SK-N-SH treated with all-trans-retinoic acid at 6 μM for 48 hours (cell line): Measurements from ENCODE around the gene GRIK5.

ENCODE experiments used
- ATAC-seq: fragments of 200-7000 bp; cut with Tn5 transposase; 3 replicates; pipeline ENCODE4 v1.9.1; 2020; ENCODE audit warnings: mild to moderate bottlenecking, moderate library complexity
- ARNTL ChIP-seq: fragments of 450-650 bp; formaldehyde crosslinking; IDR thresholded peaks from 2 replicates; pipeline ENCODE4 v1.5.0; 2020; ENCODE audit warnings: low read depth, mild to moderate bottlenecking, moderate library complexity, borderline replicate concordance
- BACH2 ChIP-seq: fragments of 250-450 bp; sonication (Bioruptor Pico); IDR thresholded peaks from 2 replicates; pipeline ENCODE4 v1.9.0; 2021; ENCODE audit warnings: mild to moderate bottlenecking, borderline replicate concordance
- CREB5 ChIP-seq: fragments of 250-450 bp; sonication (Bioruptor Pico); IDR thresholded peaks from 2 replicates; pipeline ENCODE4 v1.5.1; 2020; ENCODE audit warnings: low read depth, mild to moderate bottlenecking, moderate library complexity
- CSDC2 ChIP-seq: fragments of 250-450 bp; sonication (Bioruptor Pico); IDR thresholded peaks from 2 replicates; pipeline ENCODE4 v1.5.0; 2020; ENCODE audit warnings: mild to moderate bottlenecking, moderate library complexity
- ESRRG ChIP-seq: fragments of 250-450 bp; sonication (Bioruptor Pico); IDR thresholded peaks from 2 replicates; pipeline ENCODE4 v1.6.1; 2021; ENCODE audit warnings: mild to moderate bottlenecking
- GLIS3 ChIP-seq: fragments of 250-450 bp; sonication (Bioruptor Pico); IDR thresholded peaks from 2 replicates; pipeline ENCODE4 v1.5.0; 2020; ENCODE audit warnings: mild to moderate bottlenecking, moderate library complexity
- OSR1 ChIP-seq: fragments of 250-450 bp; sonication (Bioruptor Pico); IDR thresholded peaks from 2 replicates; pipeline ENCODE4 v1.8.0; 2022; ENCODE audit warnings: moderate library complexity, mild to moderate bottlenecking, inconsistent platforms
- PATZ1 ChIP-seq: fragments of 250-450 bp; sonication (Bioruptor Pico); IDR thresholded peaks from 2 replicates; pipeline ENCODE4 v1.8.0; 2020; ENCODE audit warnings: mild to moderate bottlenecking, moderate library complexity, borderline replicate concordance
- POU6F1 ChIP-seq: fragments of 250-450 bp; sonication (Bioruptor Pico); IDR thresholded peaks from 2 replicates; pipeline ENCODE4 v1.8.0; 2021; ENCODE audit warnings: low read depth, mild to moderate bottlenecking, moderate library complexity, borderline replicate concordance
- PPARA ChIP-seq: fragments of 250-450 bp; sonication (Bioruptor Pico); IDR thresholded peaks from 2 replicates; pipeline ENCODE4 v1.5.0; 2020; ENCODE audit warnings: mild to moderate bottlenecking, borderline replicate concordance
- RARB ChIP-seq: fragments of 250-450 bp; sonication (Bioruptor Pico); IDR thresholded peaks from 2 replicates; pipeline ENCODE4 v1.8.0; 2021; ENCODE audit warnings: mild to moderate bottlenecking, moderate library complexity
- SNAI2 ChIP-seq: fragments of 250-450 bp; sonication (Bioruptor Pico); IDR thresholded peaks from 2 replicates; pipeline ENCODE4 v1.5.0; 2020; ENCODE audit warnings: mild to moderate bottlenecking, moderate library complexity
- TOX ChIP-seq: fragments of 250-450 bp; sonication (Bioruptor Pico); IDR thresholded peaks from 2 replicates; pipeline ENCODE4 v1.8.0; 2021; ENCODE audit warnings: mild to moderate bottlenecking, moderate library complexity, borderline replicate concordance
- ZC3H10 ChIP-seq: fragments of 250-450 bp; sonication (Bioruptor Pico); IDR thresholded peaks from 2 replicates; pipeline ENCODE4 v1.5.1; 2021; ENCODE audit warnings: mild to moderate bottlenecking, moderate library complexity
- ZFP3 ChIP-seq: fragments of 250-450 bp; sonication (Bioruptor Pico); IDR thresholded peaks from 2 replicates; pipeline ENCODE4 v1.5.0; 2020; ENCODE audit warnings: mild to moderate bottlenecking, moderate library complexity
- ZFP30 ChIP-seq: fragments of 450-650 bp; formaldehyde crosslinking; IDR thresholded peaks from 2 replicates; pipeline ENCODE4 v1.5.0; 2022; ENCODE audit warnings: mild to moderate bottlenecking, moderate library complexity
- ZNF565 ChIP-seq: fragments of 450-650 bp; formaldehyde crosslinking; conservative IDR thresholded peaks from 2 replicates; pipeline ENCODE4 v1.5.0; 2020; ENCODE audit warnings: low read depth, mild to moderate bottlenecking, moderate library complexity
- ZNF70 ChIP-seq: fragments of 450-650 bp; formaldehyde crosslinking; IDR thresholded peaks from 2 replicates; pipeline ENCODE4 v1.5.0; 2020; ENCODE audit warnings: mild to moderate bottlenecking, moderate library complexity
- ZNF8 ChIP-seq: fragments of 450-650 bp; formaldehyde crosslinking; IDR thresholded peaks from 2 replicates; pipeline ENCODE4 v1.5.0; 2020; ENCODE audit warnings: mild to moderate bottlenecking, moderate library complexity
- TF ChIP-seq, protein P1 (sequence below): fragments of 250-450 bp; sonication (Bioruptor Pico); IDR thresholded peaks from 2 replicates; pipeline ENCODE4 v1.5.0; 2020; ENCODE audit warnings: mild to moderate bottlenecking, moderate library complexity
- TF ChIP-seq, protein P2 (sequence below): fragments of 250-450 bp; sonication (Bioruptor Pico); IDR thresholded peaks from 2 replicates; pipeline ENCODE4 v1.5.1; 2021; ENCODE audit warnings: mild to moderate bottlenecking, moderate library complexity

The GRIK5 gene

DNA sequence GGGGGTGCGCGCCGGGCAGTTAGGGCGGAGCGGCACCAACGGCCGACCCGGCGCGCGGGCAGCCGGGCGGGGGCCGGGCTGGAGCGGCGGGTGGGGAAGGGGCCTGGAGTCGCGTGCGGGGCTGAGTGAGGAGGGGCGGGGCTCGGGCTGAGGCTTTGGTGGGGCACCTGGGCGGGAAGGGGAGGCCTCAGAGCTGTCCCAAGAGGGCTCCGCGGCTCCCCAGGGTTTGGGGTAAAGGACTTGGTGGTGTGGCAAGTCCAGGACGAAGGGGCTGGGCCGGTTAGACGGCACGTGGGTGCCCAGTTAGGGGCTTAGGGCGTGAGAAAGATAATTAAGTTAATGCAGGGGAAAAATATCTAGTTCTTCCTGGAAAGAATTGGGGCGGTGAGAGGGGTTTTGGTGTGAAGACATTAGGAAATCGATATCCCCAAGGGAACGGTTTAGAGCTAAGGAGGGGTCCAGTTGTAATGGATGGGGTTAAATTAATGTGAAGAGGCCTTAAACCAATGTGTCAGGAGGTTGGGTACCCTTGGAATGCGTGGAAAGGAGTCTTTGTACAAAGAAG is 6.5 kb upstream of the GRIK5 start (continued):
- no peak for TF ChIP-seq PPARA (CRISPR knock-in tag)
- TF ChIP-seq BACH2, result no peak
- TF ChIP-seq SNAI2 (CRISPR knock-in tag), result no peak

DNA sequence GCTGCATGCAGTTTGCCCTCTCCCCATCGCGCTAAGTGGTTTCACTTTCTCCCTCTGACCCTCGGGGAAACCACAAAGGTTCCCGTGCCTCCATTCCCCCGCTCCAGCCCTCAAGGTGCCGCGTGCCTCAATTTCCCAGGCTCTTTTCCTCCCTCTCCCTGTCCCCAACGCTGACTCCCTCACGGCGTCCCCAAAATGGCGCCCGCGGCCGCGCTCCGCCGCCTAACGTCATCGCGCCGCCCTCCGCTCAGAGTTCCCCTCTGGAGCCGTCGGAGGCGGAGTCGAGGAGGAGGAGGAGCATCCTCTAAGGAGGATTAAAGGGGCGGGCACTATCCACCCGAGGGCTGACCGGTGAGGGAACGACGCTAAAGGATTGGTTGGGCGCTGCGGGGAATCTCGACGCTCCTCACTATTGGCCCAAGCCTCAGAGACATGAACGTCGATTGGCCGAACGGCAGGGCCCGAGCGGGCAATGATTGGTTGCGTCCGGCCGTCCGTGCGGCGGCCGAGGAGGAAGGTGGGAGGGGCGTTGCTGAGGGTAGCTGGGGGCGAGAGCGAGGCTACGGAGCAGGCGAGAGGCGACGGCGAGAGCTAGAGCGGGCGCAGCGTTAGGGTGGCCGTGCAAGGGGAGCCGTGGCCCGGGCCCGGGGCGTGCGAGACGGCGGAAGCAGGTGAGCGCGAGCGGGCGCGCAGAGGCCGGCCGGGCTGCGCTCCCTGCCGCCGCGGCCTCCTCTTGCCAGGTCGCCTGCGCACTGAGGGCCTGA is 5.8 kb upstream of the GRIK5 start, which contains the start of gene ZNF574:
ZNF574 (plus strand) TSS at position 551 of the 764 bp plus-strand sequence. CDS start 2,441 bp downstream, outside the sequence.
- TF ChIP-seq PATZ1 (CRISPR knock-in tag) (0 out of 2 replicates have a peak, but pooled peaks have one; percentile 12), OSR1 (CRISPR knock-in tag) (no peak), GLIS3 (CRISPR knock-in tag) (0 out of 2 replicates have a peak, but pooled peaks have one; percentile 10), ESRRG (CRISPR knock-in tag) (no peak)
- TF ChIP-seq, protein P1, sequence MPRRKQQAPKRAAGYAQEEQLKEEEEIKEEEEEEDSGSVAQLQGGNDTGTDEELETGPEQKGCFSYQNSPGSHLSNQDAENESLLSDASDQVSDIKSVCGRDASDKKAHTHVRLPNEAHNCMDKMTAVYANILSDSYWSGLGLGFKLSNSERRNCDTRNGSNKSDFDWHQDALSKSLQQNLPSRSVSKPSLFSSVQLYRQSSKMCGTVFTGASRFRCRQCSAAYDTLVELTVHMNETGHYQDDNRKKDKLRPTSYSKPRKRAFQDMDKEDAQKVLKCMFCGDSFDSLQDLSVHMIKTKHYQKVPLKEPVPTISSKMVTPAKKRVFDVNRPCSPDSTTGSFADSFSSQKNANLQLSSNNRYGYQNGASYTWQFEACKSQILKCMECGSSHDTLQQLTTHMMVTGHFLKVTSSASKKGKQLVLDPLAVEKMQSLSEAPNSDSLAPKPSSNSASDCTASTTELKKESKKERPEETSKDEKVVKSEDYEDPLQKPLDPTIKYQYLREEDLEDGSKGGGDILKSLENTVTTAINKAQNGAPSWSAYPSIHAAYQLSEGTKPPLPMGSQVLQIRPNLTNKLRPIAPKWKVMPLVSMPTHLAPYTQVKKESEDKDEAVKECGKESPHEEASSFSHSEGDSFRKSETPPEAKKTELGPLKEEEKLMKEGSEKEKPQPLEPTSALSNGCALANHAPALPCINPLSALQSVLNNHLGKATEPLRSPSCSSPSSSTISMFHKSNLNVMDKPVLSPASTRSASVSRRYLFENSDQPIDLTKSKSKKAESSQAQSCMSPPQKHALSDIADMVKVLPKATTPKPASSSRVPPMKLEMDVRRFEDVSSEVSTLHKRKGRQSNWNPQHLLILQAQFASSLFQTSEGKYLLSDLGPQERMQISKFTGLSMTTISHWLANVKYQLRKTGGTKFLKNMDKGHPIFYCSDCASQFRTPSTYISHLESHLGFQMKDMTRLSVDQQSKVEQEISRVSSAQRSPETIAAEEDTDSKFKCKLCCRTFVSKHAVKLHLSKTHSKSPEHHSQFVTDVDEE (CRISPR knock-in tag), result peak; percentile 31; the same call in 1 of the 2 replicates
- ATAC-seq, result peak; percentile 99

- ATAC-seq, result peak; percentile 2
Observed at GRCh38 chr19:42075364-42075615, 5.3 kb upstream of the GRIK5 start.

More at GRCh38 chr19:42075364-42075615, 5.3 kb upstream of the GRIK5 start:
- no peak for TF ChIP-seq CSDC2
- TF ChIP-seq, protein P2, sequence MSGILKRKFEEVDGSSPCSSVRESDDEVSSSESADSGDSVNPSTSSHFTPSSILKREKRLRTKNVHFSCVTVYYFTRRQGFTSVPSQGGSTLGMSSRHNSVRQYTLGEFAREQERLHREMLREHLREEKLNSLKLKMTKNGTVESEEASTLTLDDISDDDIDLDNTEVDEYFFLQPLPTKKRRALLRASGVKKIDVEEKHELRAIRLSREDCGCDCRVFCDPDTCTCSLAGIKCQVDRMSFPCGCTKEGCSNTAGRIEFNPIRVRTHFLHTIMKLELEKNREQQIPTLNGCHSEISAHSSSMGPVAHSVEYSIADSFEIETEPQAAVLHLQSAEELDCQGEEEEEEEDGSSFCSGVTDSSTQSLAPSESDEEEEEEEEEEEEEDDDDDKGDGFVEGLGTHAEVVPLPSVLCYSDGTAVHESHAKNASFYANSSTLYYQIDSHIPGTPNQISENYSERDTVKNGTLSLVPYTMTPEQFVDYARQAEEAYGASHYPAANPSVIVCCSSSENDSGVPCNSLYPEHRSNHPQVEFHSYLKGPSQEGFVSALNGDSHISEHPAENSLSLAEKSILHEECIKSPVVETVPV (CRISPR knock-in tag), result no peak
- TF ChIP-seq ESRRG (CRISPR knock-in tag), result no peak
- no peak for TF ChIP-seq ZFP3 (CRISPR knock-in tag)
- TF ChIP-seq ZNF70 (CRISPR knock-in tag), result no peak
- TF ChIP-seq ARNTL, result no peak
- no peak for TF ChIP-seq ZNF8 (CRISPR knock-in tag)
- no peak for TF ChIP-seq TOX (CRISPR knock-in tag)
- TF ChIP-seq ZNF565, result no peak
- no peak for TF ChIP-seq OSR1 (CRISPR knock-in tag)
- TF ChIP-seq ZC3H10 (CRISPR knock-in tag), result no peak
- no peak for TF ChIP-seq POU6F1 (CRISPR knock-in tag)
- no peak for TF ChIP-seq GLIS3 (CRISPR knock-in tag)
- TF ChIP-seq CREB5, result no peak
- TF ChIP-seq PATZ1 (CRISPR knock-in tag), result no peak
- no peak for TF ChIP-seq ZFP30
- no peak for TF ChIP-seq RARB
- TF ChIP-seq SNAI2 (CRISPR knock-in tag), result no peak
- no peak for TF ChIP-seq BACH2
